GM19468 (cell line): Measurements from ENCODE around the gene FLACC1.
"Not testable (repeated sequence)": the region's sequence is repeated elsewhere in the genome, so short reads cannot be mapped to it uniquely, and the experiment has no call there.

Experiments used
- ATAC-seq: cut with Tn5 transposase; IDR thresholded peaks from one replicate; pipeline ENCODE4 v1.9.1; 2021; ENCODE audit warnings: mild to moderate bottlenecking, moderate library complexity, moderate number of reproducible peaks; ENCODE audit not compliant: unreplicated experiment; ENCODE audit errors: extremely low read depth

Gene FLACC1

GRCh38 chr2:201257956-201258665 lies 99.0 kb downstream of the FLACC1 start:
- peak; percentile 41 for ATAC-seq

DNA sequence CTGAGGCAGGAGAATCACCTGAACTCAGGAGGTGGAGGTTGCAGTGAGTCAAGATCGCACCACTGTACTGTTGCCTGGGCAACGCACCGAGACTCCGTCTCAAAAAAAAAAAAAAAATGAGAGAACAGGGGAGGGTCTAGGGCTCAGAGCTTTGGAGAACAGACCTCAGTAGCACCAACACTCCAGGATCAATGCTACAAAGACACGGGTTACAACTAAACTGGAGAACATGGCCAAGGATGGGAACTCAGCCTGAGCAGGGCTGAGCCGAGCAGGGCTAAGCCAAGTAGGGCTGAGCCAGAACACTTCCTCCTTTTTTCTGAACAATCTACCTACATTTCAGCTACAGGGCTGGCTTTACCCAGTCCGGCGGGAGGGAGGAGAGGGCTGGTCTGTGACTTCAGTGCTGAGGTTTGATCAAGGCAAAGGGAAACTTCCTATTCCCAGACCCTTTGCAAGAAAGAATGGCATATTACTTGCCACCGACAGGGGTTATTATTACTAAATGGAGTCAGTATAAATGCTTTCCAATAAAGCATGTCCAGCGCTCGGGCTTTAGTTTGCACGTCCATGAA lies 99.7 kb downstream of the FLACC1 start:
- ATAC-seq: peak; percentile 47

DNA sequence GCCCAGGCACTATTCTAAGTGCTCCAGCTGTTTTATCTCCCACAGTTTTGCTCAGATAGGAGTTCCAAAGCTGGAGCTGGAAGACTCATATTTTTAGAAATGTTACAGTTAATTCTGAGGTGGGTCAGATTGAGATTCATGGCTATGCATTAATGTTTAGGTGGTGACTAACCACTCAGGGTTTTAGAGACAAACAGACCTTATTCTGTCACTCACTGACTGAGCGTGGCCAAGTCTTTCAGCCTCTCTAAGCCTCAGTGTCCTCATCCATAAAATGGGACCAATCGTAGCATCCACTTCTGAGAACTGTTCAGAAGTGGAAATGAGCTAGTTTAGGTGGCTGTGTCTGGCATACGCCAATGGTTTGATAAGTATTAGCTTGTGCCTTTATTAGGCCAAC lies 101.1 kb downstream of the FLACC1 start:
- ATAC-seq: no peak

- no peak for ATAC-seq
Observed at GRCh38 chr2:201255408-201256033, 101.6 kb downstream of the FLACC1 start.

GRCh38 chr2:201254081-201254730 lies 102.9 kb downstream of the FLACC1 start:
- ATAC-seq: no peak

GRCh38 chr2:201250741-201251140 lies 106.4 kb downstream of the FLACC1 start:
- ATAC-seq: no peak

DNA sequence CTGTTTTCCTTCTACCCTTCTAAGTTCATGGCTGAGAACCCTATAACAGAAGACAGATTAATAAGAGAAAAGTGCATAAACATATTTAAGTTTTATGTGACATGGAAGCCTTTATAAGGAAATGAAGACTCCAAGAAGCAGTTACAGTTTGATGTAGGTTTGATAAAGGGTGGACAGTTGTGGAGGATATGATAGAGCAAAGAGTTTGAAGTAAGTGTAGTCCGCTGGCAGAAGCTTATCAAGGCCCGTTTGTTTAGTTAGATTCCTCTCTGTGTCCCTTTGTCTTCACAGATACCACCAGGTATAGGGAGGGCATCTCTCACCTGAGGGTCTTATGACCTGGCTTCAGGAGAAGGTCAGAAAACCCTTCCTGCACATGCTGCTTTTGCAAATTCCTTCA lies 107.3 kb downstream of the FLACC1 start:
- ATAC-seq: no peak

- ATAC-seq: no peak
Observed at GRCh38 chr2:201248288-201248844, 108.8 kb downstream of the FLACC1 start.

GRCh38 chr2:201246280-201246679 lies 110.9 kb downstream of the FLACC1 start:
- ATAC-seq: no peak

DNA sequence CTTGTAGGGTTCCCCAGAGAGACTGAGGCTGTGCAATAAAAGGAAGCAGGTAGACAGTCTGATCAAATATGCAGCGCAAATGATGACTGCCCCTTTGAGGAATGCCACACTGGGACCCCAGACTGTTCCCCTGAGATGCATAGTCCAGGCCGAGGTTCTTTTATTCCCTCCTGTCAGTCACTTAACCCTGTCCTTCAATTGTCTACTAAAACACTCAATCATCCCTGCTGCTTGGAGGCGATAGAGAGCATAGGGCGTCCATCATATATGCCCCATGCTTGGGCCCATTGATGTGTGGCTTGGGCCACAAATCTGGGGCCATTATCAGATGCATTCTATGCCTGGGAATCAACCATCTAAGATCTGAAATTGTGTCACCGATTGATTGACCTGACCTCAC lies 112.3 kb downstream of the FLACC1 start:
- no peak for ATAC-seq

GRCh38 chr2:201242571-201243277 lies 114.4 kb downstream of the FLACC1 start:
- no peak for ATAC-seq

DNA sequence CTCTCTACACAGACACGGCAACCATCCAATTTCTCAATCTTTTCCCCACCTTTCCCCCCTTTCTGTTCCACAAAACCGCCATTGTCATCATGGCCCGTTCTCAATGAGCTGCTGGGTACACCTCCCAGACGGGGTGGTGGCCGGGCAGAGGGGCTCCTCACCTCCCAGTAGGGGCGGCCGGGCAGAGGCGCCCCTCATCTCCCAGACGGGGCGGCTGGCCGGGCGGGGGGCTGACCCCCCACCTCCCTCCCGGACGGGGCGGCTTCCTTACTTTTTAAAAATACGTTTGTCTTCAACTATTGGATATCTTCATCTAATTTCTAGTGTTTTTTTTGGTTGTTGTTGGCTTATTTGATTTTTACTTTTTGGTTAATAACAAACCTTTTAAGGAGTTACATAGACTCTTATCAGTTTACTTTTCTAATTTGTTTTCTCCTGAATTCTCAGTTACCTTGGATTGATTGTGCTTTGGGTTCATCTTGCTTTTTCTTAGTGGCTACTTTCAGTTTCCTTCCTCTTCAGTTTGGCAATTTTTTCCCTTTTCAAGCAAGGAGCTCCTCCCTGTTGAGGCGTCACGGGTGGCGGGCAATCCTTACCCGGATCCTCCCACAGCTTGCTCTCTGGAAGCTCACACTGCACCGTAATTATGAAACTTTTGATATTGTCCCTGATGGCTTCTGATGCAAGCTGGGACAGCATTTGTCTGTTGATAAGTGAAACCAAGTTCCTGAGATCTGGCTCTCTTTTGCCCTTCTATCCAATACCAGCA lies 117.8 kb downstream of the FLACC1 start:
- not testable (repeated sequence) for ATAC-seq
